Keratinocyte (primary cell): ENCODE data around the gene MAPK7. TPM values are rescaled to one million over a fixed set of nuclear protein-coding genes. Genes with fewer than 3 reads are reported as not detected.

ENCODE experiments used
- DNase-seq: peaks from one replicate; pipeline ENCODE4 v3.0.0-alpha.2; 2011; ENCODE audit warnings: low read depth, missing footprints, low spot score
- FAIRE-seq: peaks from 2 replicates; lab custom pipeline; 2011; peaks lifted over from hg19 to GRCh38; lab: Jason Lieb, UNC
- H2AFZ ChIP-seq: 2 replicates; pipeline ENCODE4 v1.6.0; 2012; ENCODE audit warnings: low read length, control low read depth, inconsistent platforms; ENCODE audit not compliant: control insufficient read depth
- H3K27ac ChIP-seq: 2 replicates; pipeline ENCODE4 v1.5.1; 2011; ENCODE audit warnings: low read length; ENCODE audit not compliant: control insufficient read depth, insufficient read depth
- H3K27me3 ChIP-seq: 3 replicates; pipeline ENCODE4 v1.6.0; 2011; ENCODE audit warnings: low read length; ENCODE audit not compliant: control insufficient read depth, insufficient read depth; ENCODE audit errors: extremely low read depth
- H3K36me3 ChIP-seq, 2 experiments: 2 replicates in 1 of 2; 3 replicates in 1 of 2; pipeline ENCODE4 v1.5.1; 2011; ENCODE audit warnings: low read length in 2 of 2, mild to moderate bottlenecking in 1 of 2; ENCODE audit not compliant: control insufficient read depth in 2 of 2, insufficient read depth in 2 of 2; ENCODE audit errors: extremely low read depth in 1 of 2
- H3K4me1 ChIP-seq: 3 replicates; pipeline ENCODE4 v1.5.1; 2011; ENCODE audit warnings: low read length; ENCODE audit not compliant: control insufficient read depth, insufficient read depth; ENCODE audit errors: extremely low read depth
- H3K4me2 ChIP-seq: 3 replicates; pipeline ENCODE4 v1.6.0; 2011; ENCODE audit warnings: low read depth, low read length; ENCODE audit not compliant: control insufficient read depth, insufficient read depth; ENCODE audit errors: extremely low read depth
- H3K4me3 ChIP-seq, 3 experiments: fragments of 200-600 bp in 1 of 3; sonication (generic) in 1 of 3; 2 replicates in 2 of 3; 3 replicates in 1 of 3; pipeline ENCODE4 v1.5.1; 2011 to 2016; ENCODE audit warnings: low read length in 3 of 3, mild to moderate bottlenecking in 3 of 3, control low read depth in 2 of 3, inconsistent platforms in 1 of 3, low read depth in 1 of 3, mixed read lengths in 1 of 3, mixed run types in 1 of 3, moderate library complexity in 1 of 3; ENCODE audit not compliant: control insufficient read depth in 2 of 3, insufficient read depth in 2 of 3; ENCODE audit errors: extremely low read depth in 1 of 3
- H3K79me2 ChIP-seq: 2 replicates; pipeline ENCODE4 v1.6.0; 2012; ENCODE audit warnings: low read length; ENCODE audit not compliant: control insufficient read depth, insufficient read depth
- H3K9ac ChIP-seq: 3 replicates; pipeline ENCODE4 v1.6.0; 2011; ENCODE audit warnings: low read length; ENCODE audit not compliant: control insufficient read depth, insufficient read depth; ENCODE audit errors: extremely low read depth
- H3K9me1 ChIP-seq: 3 replicates; pipeline ENCODE4 v1.6.0; 2011; ENCODE audit warnings: low read length; ENCODE audit not compliant: control insufficient read depth, insufficient read depth; ENCODE audit errors: extremely low read depth
- H3K9me3 ChIP-seq: 2 replicates; pipeline ENCODE4 v1.5.1; 2012; ENCODE audit warnings: low read depth, low read length; ENCODE audit not compliant: control insufficient read depth
- H4K20me1 ChIP-seq: 3 replicates; pipeline ENCODE4 v1.6.0; 2011; ENCODE audit warnings: low read length; ENCODE audit not compliant: control insufficient read depth, insufficient read depth; ENCODE audit errors: extremely low read depth
- EZH2 ChIP-seq: IDR thresholded peaks from one replicate; pipeline ENCODE4 v1.6.1; 2012; ENCODE audit warnings: inconsistent platforms, mild to moderate bottlenecking, low read length, moderate library complexity
- dilution Hi-C: fragments of 300-500 bp; cut with MboI; formaldehyde crosslinking; loops from one replicate; pipeline ENCODE4 v1.7.0; 2020; ENCODE audit warnings: low sequenced_read_pairs; ENCODE audit not compliant: extremely low pct_ligation_motif_present
- polyA plus RNA-seq, 5 experiments: library from polyadenylated mRNA; depleted of rRNA in 3 of 5; stranded (reverse) in 3 of 5; stranded (forward) in 1 of 5; unstranded in 1 of 5; fragments of >200 nt; gene quantifications; 1 replicate in 1 of 5; 2 replicates in 3 of 5; 3 replicates in 1 of 5; pipeline versions ENCODE4 v1.2.1 to v1.2.3, GENCODE V29; 2011 to 2012; ENCODE audit warnings: missing spikeins in 2 of 5, low read depth in 1 of 5, low replicate concordance in 1 of 5
- TF ChIP-seq, protein P1 (sequence below), 3 experiments: IDR thresholded peaks in 1 of 3; conservative IDR thresholded peaks in 1 of 3; optimal IDR thresholded peaks in 1 of 3; 2 replicates in 2 of 3; 3 replicates in 1 of 3; pipeline versions ENCODE3 to v1.5.1; 2011; ENCODE audit warnings: low read length in 3 of 3, mild to moderate bottlenecking in 3 of 3, moderate library complexity in 2 of 3, control low read depth in 1 of 3, inconsistent platforms in 1 of 3; ENCODE audit not compliant: insufficient read depth in 2 of 3; ENCODE audit errors: extremely low read depth in 1 of 3

The MAPK7 gene
- polyA plus RNA-seq, 1 donor (not counting 4 experiments of a cell fraction or from before 2014, with no cell fraction given), result 4.3 TPM

- no peak for DNase-seq
- H3K4me3 ChIP-seq, result no peak overlapping the region
- H3K9ac ChIP-seq, result no peak overlapping the region
- H2AFZ ChIP-seq, result no peak overlapping the region
- no peak for FAIRE-seq
- no peaks in the 10 kb centered on the region for H3K27me3 ChIP-seq
- TF ChIP-seq, protein P1, sequence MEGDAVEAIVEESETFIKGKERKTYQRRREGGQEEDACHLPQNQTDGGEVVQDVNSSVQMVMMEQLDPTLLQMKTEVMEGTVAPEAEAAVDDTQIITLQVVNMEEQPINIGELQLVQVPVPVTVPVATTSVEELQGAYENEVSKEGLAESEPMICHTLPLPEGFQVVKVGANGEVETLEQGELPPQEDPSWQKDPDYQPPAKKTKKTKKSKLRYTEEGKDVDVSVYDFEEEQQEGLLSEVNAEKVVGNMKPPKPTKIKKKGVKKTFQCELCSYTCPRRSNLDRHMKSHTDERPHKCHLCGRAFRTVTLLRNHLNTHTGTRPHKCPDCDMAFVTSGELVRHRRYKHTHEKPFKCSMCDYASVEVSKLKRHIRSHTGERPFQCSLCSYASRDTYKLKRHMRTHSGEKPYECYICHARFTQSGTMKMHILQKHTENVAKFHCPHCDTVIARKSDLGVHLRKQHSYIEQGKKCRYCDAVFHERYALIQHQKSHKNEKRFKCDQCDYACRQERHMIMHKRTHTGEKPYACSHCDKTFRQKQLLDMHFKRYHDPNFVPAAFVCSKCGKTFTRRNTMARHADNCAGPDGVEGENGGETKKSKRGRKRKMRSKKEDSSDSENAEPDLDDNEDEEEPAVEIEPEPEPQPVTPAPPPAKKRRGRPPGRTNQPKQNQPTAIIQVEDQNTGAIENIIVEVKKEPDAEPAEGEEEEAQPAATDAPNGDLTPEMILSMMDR (optimal IDR thresholded peaks at IDR 0.05 in 1 of 3, IDR thresholded peaks at IDR 0.05 in 1 of 3, conservative IDR thresholded peaks at IDR 0.05 in 1 of 3; ENCODE audit: extremely low read depth in 1 of 3, insufficient read depth in 2 of 3, low read length in 3 of 3), result no peak
- TF ChIP-seq EZH2, result no peak
- H3K4me2 ChIP-seq, result no peak overlapping the region
- H4K20me1 ChIP-seq, result no peaks in the 10 kb centered on the region
- H3K36me3 ChIP-seq, result no peaks in the 10 kb centered on the region
- peaks cover 3% of the 10 kb centered on the region for H3K4me1 ChIP-seq
- H3K9me3 ChIP-seq, result no peaks in the 10 kb centered on the region
- no peaks in the 10 kb centered on the region for H3K9me1 ChIP-seq
- no peaks in the 10 kb centered on the region for H3K79me2 ChIP-seq
- dilution Hi-C loops, result loop anchor here (25.0 kb wide), 1 partner anchor 290 kb away; no protein-coding TSS in a partner anchor
- H3K27ac ChIP-seq, result no peak overlapping the region
These were observed 5.9 kb upstream of the MAPK7 start for GRCh38 chr17:19372439-19372838.

GRCh38 chr17:19372866-19373504 is 5.3 kb upstream of the MAPK7 start:
- no peaks in the 10 kb centered on the region for H4K20me1 ChIP-seq
- H3K79me2 ChIP-seq, result no peaks in the 10 kb centered on the region
- no peak overlapping the region for H2AFZ ChIP-seq
- no peak overlapping the region for H3K9ac ChIP-seq
- no peaks in the 10 kb centered on the region for H3K36me3 ChIP-seq
- no peaks in the 10 kb centered on the region for H3K27me3 ChIP-seq
- dilution Hi-C loops, result loop anchor here (25.0 kb wide), 1 partner anchor 289 kb away; no protein-coding TSS in a partner anchor
- no peak for DNase-seq
- no peak overlapping the region for H3K27ac ChIP-seq
- H3K4me1 ChIP-seq, result peaks cover 3% of the 10 kb centered on the region
- H3K9me3 ChIP-seq, result no peaks in the 10 kb centered on the region
- TF ChIP-seq, protein P1 (optimal IDR thresholded peaks at IDR 0.05 in 1 of 3, IDR thresholded peaks at IDR 0.05 in 1 of 3, conservative IDR thresholded peaks at IDR 0.05 in 1 of 3; ENCODE audit: extremely low read depth in 1 of 3, insufficient read depth in 2 of 3, low read length in 3 of 3), result no peak
- no peak for TF ChIP-seq EZH2
- no peaks in the 10 kb centered on the region for H3K9me1 ChIP-seq
- H3K4me3 ChIP-seq, result no peak overlapping the region
- no peak for FAIRE-seq
- H3K4me2 ChIP-seq, result no peak overlapping the region
